Activated B cell treated with CpG ODN at 0.5 μM for 24 hours (primary cell): ENCODE measurements around the gene NRAP. TPM values are rescaled to one million over a fixed set of nuclear protein-coding genes. Genes with fewer than 3 reads are reported as not detected.

Source experiments
- ATAC-seq: fragments of 200-7000 bp; cut with Tn5 transposase; one replicate; pipeline ENCODE4 v1.10.0; 2021; ENCODE audit warnings: low read depth, mild to moderate bottlenecking, moderate library complexity
- CTCF ChIA-PET: fragments of 350-600 bp; sonication (Branson Sonifier 250); formaldehyde crosslinking; loops from one replicate; lab custom pipeline; 2021; ENCODE audit warnings: antibody characterized with exemption; lab: Charles Lee
- POLR2A ChIA-PET: fragments of 350-600 bp; sonication (Branson Sonifier 250); formaldehyde crosslinking; loops from one replicate; lab custom pipeline; 2021; ENCODE audit warnings: antibody characterized with exemption; lab: Charles Lee
- DNase-seq: peaks from one replicate; pipeline ENCODE4 v3.0.0; 2022
- H3K27ac Mint-ChIP-seq: one replicate; pipeline ENCODE4 v1.8.0; 2020; ENCODE audit warnings: mixed read lengths
- H3K27me3 Mint-ChIP-seq: one replicate; pipeline ENCODE4 v1.8.0; 2021; ENCODE audit warnings: mixed read lengths
- H3K36me3 Mint-ChIP-seq: one replicate; pipeline ENCODE4 v1.8.0; 2021; ENCODE audit warnings: low read depth, mixed read lengths
- H3K4me1 Mint-ChIP-seq: one replicate; pipeline ENCODE4 v1.8.0; 2021; ENCODE audit warnings: mixed read lengths
- H3K4me3 Mint-ChIP-seq: one replicate; pipeline ENCODE4 v1.8.0; 2020; ENCODE audit warnings: mild to moderate bottlenecking, mixed read lengths
- H3K9me3 Mint-ChIP-seq: one replicate; pipeline ENCODE4 v1.8.0; 2020; ENCODE audit warnings: mixed read lengths
- CTCF ChIP-seq: fragments of 200-600 bp; IDR thresholded peaks from one replicate; pipeline ENCODE4 v1.8.0; 2022; ENCODE audit warnings: antibody characterized with exemption, mild to moderate bottlenecking
- intact Hi-C: fragments of 100-400 bp; cut with micrococcal nuclease; formaldehyde crosslinking; loops from one replicate; pipeline ENCODE4 v1.15.1; 2024
- total RNA-seq: library from RNA; stranded (reverse); gene quantifications from 2 replicates; pipeline ENCODE4 v1.2.3, GENCODE V29; 2022

Gene NRAP
- total RNA-seq, 1 donor from 2014 or later = not detected

DNA sequence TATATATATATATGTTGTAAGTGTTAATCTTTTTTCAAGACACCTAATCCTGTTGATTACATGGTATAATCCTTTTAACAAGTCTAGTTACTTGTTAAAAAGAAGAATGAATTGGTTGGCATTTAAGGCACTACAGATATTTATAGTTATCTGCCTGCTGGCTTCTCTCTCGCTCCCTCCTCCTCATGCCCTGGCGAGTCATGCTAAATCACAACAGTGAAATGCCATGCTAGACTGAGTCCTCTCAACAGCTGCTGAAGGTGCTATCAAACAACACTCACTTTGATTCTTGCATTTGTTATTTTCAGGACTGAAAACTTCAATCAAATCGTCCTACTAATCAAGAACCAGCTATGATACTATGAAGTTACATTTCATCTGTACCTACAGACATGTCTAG, 15.4 kb downstream of the NRAP start:
- Mint-ChIP-seq H3K4me3 (no peak overlapping the region), H3K36me3 (no peaks in the 10 kb centered on the region), H3K9me3 (no peaks in the 10 kb centered on the region), H3K4me1 (no peaks in the 10 kb centered on the region), H3K27ac (no peak overlapping the region), H3K27me3 (peaks cover 3% of the 10 kb centered on the region)
- ATAC-seq (no peak), DNase-seq (no peak)
- CTCF ChIA-PET = no interaction called here
- no peak for TF ChIP-seq CTCF
- intact Hi-C loops = no loop called here
- POLR2A ChIA-PET = no interaction called here

GRCh38 chr10:113647812-113648211, 16.0 kb downstream of the NRAP start:
- intact Hi-C loops = no loop called here
- Mint-ChIP-seq H3K9me3 (no peaks in the 10 kb centered on the region), H3K4me1 (no peaks in the 10 kb centered on the region), H3K4me3 (no peak overlapping the region), H3K27me3 (peaks cover 7% of the 10 kb centered on the region), H3K36me3 (no peaks in the 10 kb centered on the region), H3K27ac (no peak overlapping the region)
- CTCF ChIA-PET = no interaction called here
- no peak for TF ChIP-seq CTCF
- ATAC-seq (no peak), DNase-seq (no peak)
- POLR2A ChIA-PET = no interaction called here

- TF ChIP-seq CTCF = no peak
- CTCF ChIA-PET = no interaction called here
- H3K27me3 Mint-ChIP-seq = peaks cover 11% of the 10 kb centered on the region
- no peaks in the 10 kb centered on the region for H3K4me1 Mint-ChIP-seq
- DNase-seq (no peak), ATAC-seq (no peak)
- no peak overlapping the region for H3K27ac Mint-ChIP-seq
- intact Hi-C loops = no loop called here
- H3K36me3 Mint-ChIP-seq = no peaks in the 10 kb centered on the region
- no peak overlapping the region for H3K4me3 Mint-ChIP-seq
- H3K9me3 Mint-ChIP-seq = no peaks in the 10 kb centered on the region
- POLR2A ChIA-PET = no interaction called here
Observed at GRCh38 chr10:113646336-113647201, 17.3 kb downstream of the NRAP start.

DNA sequence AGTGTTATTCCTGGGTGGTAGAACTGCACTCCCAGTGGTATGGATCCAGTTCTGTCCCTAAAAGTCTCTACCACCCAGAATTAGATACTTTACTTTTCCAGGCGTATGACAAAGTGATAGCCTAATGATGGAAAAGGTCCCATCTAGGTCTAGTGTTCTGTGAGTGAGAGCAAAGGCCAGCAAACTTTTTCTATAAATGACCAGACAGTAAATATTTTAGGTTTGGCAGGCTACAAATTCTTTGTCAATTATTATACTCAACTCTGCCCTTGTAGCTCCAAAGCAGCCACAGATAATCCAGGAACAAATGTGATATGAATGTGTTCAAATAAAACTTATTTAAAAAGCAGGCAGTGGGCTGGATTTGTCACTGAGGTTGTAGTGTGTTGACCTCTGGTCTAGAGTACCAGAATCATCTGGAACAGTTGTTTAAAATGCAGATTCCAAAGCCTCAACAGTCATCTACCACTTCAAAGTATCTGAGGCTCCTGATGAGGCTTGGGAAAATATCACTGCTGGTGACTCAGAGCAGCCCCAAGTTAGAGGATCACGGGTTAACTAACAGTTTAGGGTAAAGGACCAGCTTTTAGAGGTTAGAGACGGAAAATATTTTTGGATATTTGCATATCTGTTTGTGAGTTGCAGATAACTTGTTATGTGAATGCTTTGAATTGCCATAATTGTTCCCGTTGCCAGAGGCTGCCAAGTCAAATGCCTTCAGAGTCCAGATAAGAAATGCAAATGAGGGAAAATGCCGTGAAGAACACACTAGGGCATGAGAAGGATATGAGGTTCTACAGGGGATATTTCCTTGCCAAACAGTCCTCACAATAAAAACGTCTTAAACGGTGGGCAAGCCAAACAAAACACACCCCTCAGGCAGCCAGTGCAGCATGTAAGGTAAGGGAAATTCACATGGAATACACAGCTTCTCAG, 19.4 kb downstream of the NRAP start:
- no peaks in the 10 kb centered on the region for H3K36me3 Mint-ChIP-seq
- no peak for ATAC-seq
- DNase-seq = no peak
- no peak overlapping the region for H3K27ac Mint-ChIP-seq
- POLR2A ChIA-PET = no interaction called here
- H3K9me3 Mint-ChIP-seq = no peaks in the 10 kb centered on the region
- H3K4me1 Mint-ChIP-seq = no peaks in the 10 kb centered on the region
- intact Hi-C loops = no loop called here
- no peak overlapping the region for H3K4me3 Mint-ChIP-seq
- no peak for TF ChIP-seq CTCF
- peaks cover 16% of the 10 kb centered on the region for H3K27me3 Mint-ChIP-seq
- CTCF ChIA-PET = no interaction called here

GRCh38 chr10:113643183-113643582, 20.7 kb downstream of the NRAP start:
- CTCF ChIA-PET = no interaction called here
- DNase-seq (no peak), ATAC-seq (no peak)
- POLR2A ChIA-PET = no interaction called here
- Mint-ChIP-seq H3K4me1 (no peaks in the 10 kb centered on the region), H3K4me3 (no peak overlapping the region), H3K9me3 (no peaks in the 10 kb centered on the region), H3K27me3 (peaks cover 19% of the 10 kb centered on the region), H3K27ac (no peak overlapping the region), H3K36me3 (no peaks in the 10 kb centered on the region)
- intact Hi-C loops = no loop called here
- TF ChIP-seq CTCF = no peak
